ENCODE results near the gene NEK9.

The NEK9 gene

GRCh38 chr14:75098682-75099081, 28.2 kb downstream of the NEK9 start:
- H3K27me3 ChIP-seq (ENCODE audit: insufficient read depth, low read length), result no peaks in the 10 kb centered on the region
- no peak overlapping the region for H3K4me3 ChIP-seq (ENCODE audit: low read depth, low read length, poor library complexity, severe bottlenecking)
- no peak overlapping the region for H3K4me2 ChIP-seq (ENCODE audit: low read length)
- no peak overlapping the region for H2AFZ ChIP-seq (ENCODE audit: low read length)
- no peaks in the 10 kb centered on the region for H3K9me2 ChIP-seq (ENCODE audit: low read depth, low read length)
- no peak overlapping the region for H3K9ac ChIP-seq (ENCODE audit: low read length)
- H3K4me1 ChIP-seq (ENCODE audit: insufficient read depth, low read length, severe bottlenecking), result no peaks in the 10 kb centered on the region
- no peaks in the 10 kb centered on the region for H3K79me2 ChIP-seq (ENCODE audit: insufficient read depth, low read length)
- H4K20me1 ChIP-seq (ENCODE audit: insufficient read depth, low read length), result no peaks in the 10 kb centered on the region
- H3K27ac ChIP-seq (ENCODE audit: low read depth, low read length, poor library complexity, severe bottlenecking), result no peak overlapping the region
- no peaks in the 10 kb centered on the region for H3F3A ChIP-seq (ENCODE audit: insufficient read depth, low read length)
- no peaks in the 10 kb centered on the region for H3K9me3 ChIP-seq (ENCODE audit: low read length)
- H3K36me3 ChIP-seq (ENCODE audit: insufficient read depth, low read length), result peaks cover 86% of the 10 kb centered on the region
- no peak for TF ChIP-seq EZH2 (IDR thresholded peaks at IDR 0.05; ENCODE audit: borderline replicate concordance, low read length)
- no peak for TF ChIP-seq CTCF (IDR thresholded peaks at IDR 0.05; ENCODE audit: low read length)

- no peaks in the 10 kb centered on the region for H3K4me1 ChIP-seq (ENCODE audit: insufficient read depth, low read length, severe bottlenecking)
- H2AFZ ChIP-seq (ENCODE audit: low read length), result no peak overlapping the region
- no peak for TF ChIP-seq EZH2 (IDR thresholded peaks at IDR 0.05; ENCODE audit: borderline replicate concordance, low read length)
- no peak for TF ChIP-seq CTCF (IDR thresholded peaks at IDR 0.05; ENCODE audit: low read length)
- H3K4me2 ChIP-seq (ENCODE audit: low read length), result no peak overlapping the region
- H4K20me1 ChIP-seq (ENCODE audit: insufficient read depth, low read length), result no peaks in the 10 kb centered on the region
- no peaks in the 10 kb centered on the region for H3F3A ChIP-seq (ENCODE audit: insufficient read depth, low read length)
- H3K4me3 ChIP-seq (ENCODE audit: low read depth, low read length, poor library complexity, severe bottlenecking), result no peak overlapping the region
- no peak overlapping the region for H3K27ac ChIP-seq (ENCODE audit: low read depth, low read length, poor library complexity, severe bottlenecking)
- H3K9ac ChIP-seq (ENCODE audit: low read length), result no peak overlapping the region
- no peaks in the 10 kb centered on the region for H3K9me2 ChIP-seq (ENCODE audit: low read depth, low read length)
- H3K27me3 ChIP-seq (ENCODE audit: insufficient read depth, low read length), result no peaks in the 10 kb centered on the region
- no peaks in the 10 kb centered on the region for H3K9me3 ChIP-seq (ENCODE audit: low read length)
- H3K79me2 ChIP-seq (ENCODE audit: insufficient read depth, low read length), result no peaks in the 10 kb centered on the region
- H3K36me3 ChIP-seq (ENCODE audit: insufficient read depth, low read length), result peaks cover 83% of the 10 kb centered on the region
These were observed 28.6 kb downstream of the NEK9 start for GRCh38 chr14:75098212-75098611.

GRCh38 chr14:75096959-75097358, 29.9 kb downstream of the NEK9 start:
- H3K4me2 ChIP-seq (ENCODE audit: low read length), result no peak overlapping the region
- H2AFZ ChIP-seq (ENCODE audit: low read length), result no peak overlapping the region
- no peaks in the 10 kb centered on the region for H3K4me1 ChIP-seq (ENCODE audit: insufficient read depth, low read length, severe bottlenecking)
- no peaks in the 10 kb centered on the region for H3F3A ChIP-seq (ENCODE audit: insufficient read depth, low read length)
- H3K79me2 ChIP-seq (ENCODE audit: insufficient read depth, low read length), result no peaks in the 10 kb centered on the region
- H3K4me3 ChIP-seq (ENCODE audit: low read depth, low read length, poor library complexity, severe bottlenecking), result no peak overlapping the region
- TF ChIP-seq EZH2 (IDR thresholded peaks at IDR 0.05; ENCODE audit: borderline replicate concordance, low read length) (no peak), CTCF (IDR thresholded peaks at IDR 0.05; ENCODE audit: low read length) (no peak)
- no peak overlapping the region for H3K9ac ChIP-seq (ENCODE audit: low read length)
- H3K27ac ChIP-seq (ENCODE audit: low read depth, low read length, poor library complexity, severe bottlenecking), result no peak overlapping the region
- H3K36me3 ChIP-seq (ENCODE audit: insufficient read depth, low read length), result peaks cover 79% of the 10 kb centered on the region
- H4K20me1 ChIP-seq (ENCODE audit: insufficient read depth, low read length), result no peaks in the 10 kb centered on the region
- H3K9me3 ChIP-seq (ENCODE audit: low read length), result no peaks in the 10 kb centered on the region
- no peaks in the 10 kb centered on the region for H3K9me2 ChIP-seq (ENCODE audit: low read depth, low read length)
- H3K27me3 ChIP-seq (ENCODE audit: insufficient read depth, low read length), result no peaks in the 10 kb centered on the region

All from OCI-LY1 (cell line).